HG03097 (cell line): ENCODE data around the gene AHCY.
"Not testable (repeated sequence)": the region's sequence is repeated elsewhere in the genome, so short reads cannot be mapped to it uniquely, and the experiment has no call there.

Experiments used
- ATAC-seq: cut with Tn5 transposase; IDR thresholded peaks from one replicate; pipeline ENCODE4 v1.9.1; 2021; ENCODE audit not compliant: unreplicated experiment, low FRiP score

The AHCY gene

GRCh38 chr20:34262488-34263288, 40.5 kb downstream of the AHCY start:
- no peak for ATAC-seq

- no peak for ATAC-seq
These were observed 42.8 kb downstream of the AHCY start for GRCh38 chr20:34260208-34260942.

GRCh38 chr20:34256629-34257124, 46.5 kb downstream of the AHCY start:
- ATAC-seq: no peak

GRCh38 chr20:34254979-34255378, 48.2 kb downstream of the AHCY start:
- ATAC-seq: no peak

GRCh38 chr20:34252431-34253086, 50.6 kb downstream of the AHCY start:
- ATAC-seq: not testable (repeated sequence)

GRCh38 chr20:34251619-34252018, 51.5 kb downstream of the AHCY start:
- no peak for ATAC-seq

GRCh38 chr20:34250005-34250404, 53.1 kb downstream of the AHCY start:
- ATAC-seq: no peak

GRCh38 chr20:34249291-34249690, 53.9 kb downstream of the AHCY start:
- no peak for ATAC-seq

GRCh38 chr20:34246126-34246626, 57.0 kb downstream of the AHCY start:
- no peak for ATAC-seq

GRCh38 chr20:34243377-34243776, 59.8 kb downstream of the AHCY start:
- ATAC-seq: no peak

- ATAC-seq: no peak
These were observed 60.3 kb downstream of the AHCY start for GRCh38 chr20:34242879-34243278.

GRCh38 chr20:34242015-34242414, 61.1 kb downstream of the AHCY start:
- not testable (repeated sequence) for ATAC-seq

GRCh38 chr20:34240693-34241615, 62.2 kb downstream of the AHCY start, which contains the start of gene ASIP:
Gene ASIP (plus strand): TSS chr20:34241423. CDS start chr20:34260375, 18,952 bp downstream.
- ATAC-seq: no peak

GRCh38 chr20:34240121-34240520, 63.0 kb downstream of the AHCY start:
- ATAC-seq: no peak

- no peak for ATAC-seq
These were observed 65.2 kb downstream of the AHCY start for GRCh38 chr20:34237942-34238341.

- no peak for ATAC-seq
These were observed 67.3 kb downstream of the AHCY start for GRCh38 chr20:34235875-34236274.

- ATAC-seq: no peak
These were observed 69.5 kb downstream of the AHCY start for GRCh38 chr20:34233687-34234086.

GRCh38 chr20:34232494-34233087, 70.6 kb downstream of the AHCY start:
- ATAC-seq: no peak

- ATAC-seq: no peak
These were observed 71.5 kb downstream of the AHCY start for GRCh38 chr20:34231634-34232033.
